NCI-H2171 (cell line): Measurements from ENCODE around the gene CEMIP.
A peak's percentile ranks its signal among the peaks of the same experiment; 100 is the strongest.

Experiments
- DNase-seq: peaks from one replicate; lab custom pipeline; 2025; lab: John Stamatoyannopoulos, UW

The CEMIP gene

DNA sequence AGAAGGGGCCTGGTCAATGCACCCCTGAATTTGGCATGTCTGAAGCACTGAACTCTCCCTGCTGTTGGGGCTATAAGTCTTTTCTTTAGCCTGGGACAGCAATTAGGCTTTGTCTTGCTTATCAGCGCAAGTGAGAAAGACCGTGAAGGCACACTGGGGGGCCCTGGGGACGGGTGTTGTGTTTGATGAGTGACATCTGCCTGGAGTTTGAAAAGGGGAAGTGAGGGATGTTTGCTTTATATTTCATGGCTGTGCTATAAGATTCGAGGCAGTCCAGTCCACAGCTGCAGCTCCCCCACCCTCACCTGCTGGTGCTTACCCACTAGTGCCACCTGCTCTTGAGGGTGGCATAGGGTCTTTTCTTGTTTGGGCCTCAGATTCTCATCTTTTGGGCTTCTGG, 44.8 kb downstream of the CEMIP start:
- peak; percentile 43 for DNase-seq

GRCh38 chr15:80825361-80826030, 46.3 kb downstream of the CEMIP start:
- no peak for DNase-seq

DNA sequence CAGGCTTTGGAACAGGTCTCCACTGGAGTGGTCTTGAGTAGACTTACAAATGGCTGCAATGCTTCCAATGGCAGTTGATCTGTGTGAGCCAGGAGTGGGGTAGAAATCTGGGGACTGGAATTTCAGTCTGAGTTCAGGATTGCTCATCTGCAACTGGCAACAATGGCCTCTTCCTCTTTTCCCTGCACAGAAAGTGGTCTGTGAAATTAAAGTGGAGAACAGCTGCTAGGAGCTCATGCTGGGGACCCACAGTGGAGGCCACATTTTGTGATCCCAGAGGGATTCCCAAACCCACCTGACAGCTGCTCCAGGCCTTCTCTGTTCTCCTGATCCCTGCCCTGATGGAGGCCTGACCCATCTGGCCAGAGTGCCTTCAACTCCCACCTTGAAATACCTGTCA, 49.6 kb downstream of the CEMIP start:
- DNase-seq = peak; percentile 67

GRCh38 chr15:80830677-80831076, 51.5 kb downstream of the CEMIP start:
- no peak for DNase-seq

DNA sequence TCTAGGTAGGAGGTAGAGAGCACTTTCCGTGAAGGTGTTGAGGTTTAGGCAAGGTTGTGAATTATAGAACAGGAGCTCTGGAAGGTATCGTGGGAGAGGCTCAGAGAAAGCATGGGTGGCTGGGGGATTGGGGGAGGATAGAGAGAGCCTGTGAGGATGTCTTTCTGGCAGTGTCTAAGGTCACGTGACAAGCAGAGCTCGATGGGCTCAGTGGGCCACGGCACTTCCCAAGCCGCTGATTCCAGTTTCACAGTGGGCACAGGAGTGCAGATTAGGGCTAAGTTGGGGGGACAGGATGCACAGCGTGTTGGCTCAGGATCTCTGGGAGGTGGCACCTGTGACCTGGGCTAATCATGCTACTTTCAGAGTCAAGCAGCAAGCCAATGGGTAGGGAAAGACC, 52.0 kb downstream of the CEMIP start:
- no peak for DNase-seq

DNA sequence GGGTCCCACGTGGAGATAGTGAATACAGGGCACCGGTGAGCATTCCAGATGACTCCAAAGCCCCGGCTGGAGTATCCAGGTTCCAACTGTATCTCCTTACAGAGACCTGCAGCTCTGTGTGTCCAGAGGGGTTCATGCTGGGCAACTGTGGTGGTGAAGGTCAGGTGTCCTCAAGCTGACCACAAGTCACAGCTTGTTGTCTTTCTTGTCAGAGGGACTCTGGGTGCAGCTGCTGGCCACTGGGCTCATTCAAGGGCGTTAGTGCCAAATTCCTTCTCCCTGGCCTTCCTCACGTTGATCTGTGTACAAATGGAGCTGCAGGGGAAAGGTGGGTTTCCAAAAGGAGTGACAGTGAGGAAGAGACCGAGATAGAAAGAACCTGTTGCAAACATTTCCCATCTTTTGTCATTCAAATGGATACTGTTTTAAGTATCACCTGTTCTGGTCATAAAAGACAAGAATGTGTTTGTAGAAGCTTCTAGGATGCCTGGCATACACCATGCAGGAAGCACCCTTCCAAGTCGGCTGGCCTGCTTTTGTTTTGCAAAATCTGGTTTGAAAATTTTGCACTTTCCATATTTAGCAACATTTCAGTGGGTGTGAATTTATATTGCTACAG, 52.5 kb downstream of the CEMIP start:
- no peak for DNase-seq

DNA sequence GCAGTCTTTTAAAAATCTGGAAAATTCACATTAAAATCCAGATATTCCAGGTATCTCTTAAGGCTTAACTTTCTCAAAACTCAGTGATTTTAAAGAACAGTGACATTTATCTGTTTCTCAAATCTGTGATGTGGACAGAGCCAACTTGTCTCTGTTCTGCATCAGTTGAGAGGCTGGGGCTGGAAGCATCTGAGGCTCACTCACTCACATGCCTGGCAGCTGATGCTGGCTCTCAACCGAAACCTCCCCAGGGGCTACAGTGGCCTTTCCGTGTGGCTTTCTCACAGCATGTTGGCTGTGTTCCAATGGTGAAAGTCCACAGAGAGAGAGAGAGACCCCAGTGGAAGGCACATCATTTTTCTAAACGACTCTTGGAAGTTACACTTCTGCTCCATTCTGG, 53.5 kb downstream of the CEMIP start:
- peak; percentile 73 for DNase-seq

GRCh38 chr15:80834402-80834801, 55.2 kb downstream of the CEMIP start:
- no peak for DNase-seq

DNA sequence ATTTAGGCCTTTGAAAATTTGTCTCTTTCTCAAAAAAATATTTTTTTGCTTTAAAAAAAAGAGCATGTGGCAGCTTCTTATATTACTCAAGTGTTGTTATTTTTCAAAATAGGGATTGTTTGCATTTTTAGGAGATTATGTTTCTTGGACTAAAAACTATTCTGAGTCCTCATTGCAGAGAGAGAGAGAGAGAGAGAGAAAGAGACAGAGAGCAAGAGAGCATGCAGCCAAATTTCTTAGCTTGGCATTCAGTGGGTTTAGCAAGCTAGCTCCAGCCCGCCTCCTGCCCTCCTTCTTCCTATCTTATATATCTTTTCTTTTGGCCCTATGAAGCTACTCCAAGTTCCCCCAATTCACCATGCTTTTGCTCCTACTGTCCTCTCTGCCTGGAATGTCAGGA, 55.7 kb downstream of the CEMIP start:
- no peak for DNase-seq

DNA sequence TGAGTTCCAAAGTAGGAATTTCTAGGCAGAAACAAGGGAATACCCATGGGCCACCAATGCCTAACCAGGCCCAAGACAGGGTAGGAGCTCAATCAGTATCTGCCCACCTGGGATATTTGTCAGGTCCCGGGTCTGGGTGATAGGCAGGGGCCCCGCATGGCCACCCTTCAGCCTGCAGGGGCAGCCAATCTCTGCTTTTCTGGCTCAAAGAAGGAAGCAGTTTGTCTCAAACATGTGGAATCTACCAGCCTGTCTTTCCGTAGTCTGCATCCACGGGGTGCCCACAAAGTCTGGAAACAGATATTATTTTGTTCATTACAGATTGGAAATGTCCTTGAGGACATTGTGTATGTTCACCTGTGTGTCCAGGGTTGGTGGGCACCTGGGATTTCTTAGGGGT, 56.2 kb downstream of the CEMIP start:
- no peak for DNase-seq

- no peak for DNase-seq
These were observed 57.1 kb downstream of the CEMIP start for GRCh38 chr15:80836223-80836622.

- DNase-seq = peak; percentile 63
These were observed 57.8 kb downstream of the CEMIP start for GRCh38 chr15:80837006-80837405.

DNA sequence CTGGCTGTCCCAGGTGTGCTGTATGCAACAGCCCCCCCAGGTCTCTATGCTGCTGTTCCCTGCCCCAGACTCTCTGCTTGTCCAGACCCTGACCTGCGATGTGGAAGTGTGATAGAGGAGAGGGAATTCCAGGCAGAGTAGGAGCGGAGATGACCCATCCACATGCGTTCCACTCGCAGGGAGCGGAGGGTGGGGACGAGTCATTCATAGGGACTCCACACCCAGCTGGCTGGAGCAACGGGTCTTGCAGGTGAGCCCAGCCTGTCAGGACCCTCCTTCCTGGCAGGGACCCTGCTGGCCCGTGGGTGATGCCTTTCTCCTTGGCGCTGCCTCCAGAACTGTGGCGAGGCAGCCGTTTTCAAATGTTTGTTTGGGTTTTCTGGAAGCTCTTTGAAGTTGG, 58.8 kb downstream of the CEMIP start:
- no peak for DNase-seq

DNA sequence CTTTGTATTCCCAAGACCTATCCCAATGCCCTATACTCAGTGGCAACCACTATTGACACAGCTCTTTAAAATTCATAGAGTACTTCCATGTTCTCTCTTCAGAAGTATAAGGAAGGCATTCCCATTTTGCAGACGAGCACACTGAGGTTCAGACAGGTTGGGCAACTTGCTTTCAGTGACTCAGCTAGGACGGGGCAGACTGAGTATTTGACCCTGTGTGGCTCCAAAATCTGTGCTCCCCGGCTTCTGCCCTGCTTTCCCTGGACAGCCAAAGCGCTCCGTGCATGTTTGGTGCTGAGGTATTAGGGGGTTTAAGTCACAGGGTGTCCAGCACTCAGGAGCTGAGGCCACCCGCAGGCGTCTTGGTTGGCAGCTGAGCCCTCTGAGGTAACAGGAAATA, 59.5 kb downstream of the CEMIP start:
- DNase-seq = no peak

DNA sequence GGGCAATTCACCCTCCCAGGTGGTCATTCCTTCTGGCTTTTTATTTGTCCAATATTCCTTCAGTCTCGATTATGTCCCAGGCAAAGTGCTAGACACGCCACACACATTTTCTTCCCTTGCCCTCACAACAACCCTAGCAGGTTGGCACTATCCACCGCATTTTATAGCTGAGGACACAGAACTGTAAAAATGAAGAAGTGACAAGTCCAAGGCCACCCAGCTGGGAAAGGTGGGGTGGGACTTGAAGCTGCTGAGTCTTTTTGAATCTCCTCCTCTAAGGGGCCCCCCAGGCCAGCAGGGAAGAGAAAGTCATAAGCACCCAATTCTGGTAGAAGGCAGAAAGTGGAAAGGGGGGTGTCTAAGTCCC, 60.6 kb downstream of the CEMIP start:
- DNase-seq = no peak

GRCh38 chr15:80840182-80841130, 61.3 kb downstream of the CEMIP start:
- DNase-seq = no peak

- DNase-seq = no peak
These were observed 62.4 kb downstream of the CEMIP start for GRCh38 chr15:80841541-80841940.

GRCh38 chr15:80844011-80844732, 65.0 kb downstream of the CEMIP start:
- no peak for DNase-seq

DNA sequence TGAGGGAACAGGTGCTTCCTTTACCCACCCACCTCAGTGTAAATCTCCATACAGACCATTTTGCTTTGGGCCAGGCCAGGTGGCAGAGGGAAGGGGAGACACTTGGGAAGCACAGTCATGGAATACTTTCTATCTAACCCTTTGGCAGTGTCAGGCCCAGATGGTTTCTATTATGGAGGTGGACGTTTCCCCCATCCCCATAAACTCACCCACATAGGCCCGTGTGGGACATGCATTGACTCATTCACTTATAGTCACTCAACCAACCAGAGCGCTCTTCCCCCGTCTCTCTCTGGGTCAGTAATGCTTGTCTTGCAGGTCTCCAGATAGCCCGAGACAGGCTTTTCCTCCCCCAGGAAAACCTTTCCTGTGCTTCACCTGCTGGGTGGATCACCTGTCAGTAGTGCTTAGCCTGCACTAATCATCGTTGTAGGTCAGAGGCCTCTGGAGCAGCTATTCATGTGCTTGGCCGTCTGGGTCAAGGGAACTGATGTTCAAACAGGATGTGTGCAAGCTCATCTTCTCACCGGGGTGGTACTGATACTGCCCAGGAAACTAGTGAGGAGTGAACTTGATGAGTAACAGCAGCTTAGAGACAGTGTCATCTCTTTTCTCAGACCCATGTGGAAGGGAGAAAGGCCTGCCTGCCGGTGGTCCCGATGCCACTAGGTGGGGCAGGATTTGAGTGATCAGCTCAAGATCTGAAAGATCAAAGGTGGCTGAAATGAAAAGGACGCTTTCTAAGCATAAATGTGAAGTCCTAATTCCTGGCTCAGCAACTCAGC, 67.1 kb downstream of the CEMIP start:
- no peak for DNase-seq

- no peak for DNase-seq
These were observed 70.1 kb downstream of the CEMIP start for GRCh38 chr15:80849308-80849707.

GRCh38 chr15:80850941-80851451, 71.8 kb downstream of the CEMIP start:
- no peak for DNase-seq
